ENCODE measurements around the gene PEX7. TPM values are rescaled to one million over a fixed set of nuclear protein-coding genes. Genes with fewer than 3 reads are reported as not detected.
"Not testable (repeated sequence)": the region's sequence is repeated elsewhere in the genome, so short reads cannot be mapped to it uniquely, and the experiment has no call there.

Gene PEX7
- total and polyA plus RNA-seq, 4 experiments from 2014 or later: 4.4 to 7.2 (median 5.1) TPM

DNA sequence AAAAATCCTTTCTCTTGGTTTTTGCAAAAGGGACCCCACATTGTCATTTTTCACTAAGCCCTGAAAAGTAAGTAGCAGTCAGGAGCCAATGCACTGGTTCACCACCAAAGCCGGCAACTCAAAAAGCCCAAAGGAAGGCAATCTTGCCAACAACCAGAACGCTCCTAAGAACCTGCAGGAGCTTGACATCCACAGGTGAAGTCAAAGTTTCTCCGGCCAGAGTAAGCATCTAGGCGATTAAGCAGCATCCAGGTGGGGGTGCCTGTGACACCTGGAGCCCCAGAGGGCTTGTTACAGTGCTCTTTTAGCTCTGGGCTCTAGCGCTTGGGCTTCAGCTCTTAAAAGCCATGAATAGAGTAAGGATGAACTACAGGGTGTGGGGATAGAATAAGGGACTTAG is 135.8 kb downstream of the PEX7 start:
- no peaks in the 10 kb centered on the region for H3K4me1 ChIP-seq (ENCODE audit: insufficient read depth, low read length)
- no peaks in the 10 kb centered on the region for H3K36me3 ChIP-seq (ENCODE audit: insufficient read depth, low read length)
- ChIA-PET POLR2A (ENCODE audit: partially characterized antibody) (no interaction called here), CTCF (ENCODE audit: partially characterized antibody) (interaction anchor here (1.2 kb wide), 1 partner anchor 9 kb away, joined by 5 read pairs; no protein-coding TSS in a partner anchor)
- Mint-ChIP-seq H3K27ac (no peak overlapping the region), H3K36me3 (no peaks in the 10 kb centered on the region), H3K27me3 (peaks cover 6 to 21% of the 10 kb centered on the region in 2 donors), H3K4me1 (no peaks in the 10 kb centered on the region), H3K4me3 (no peak overlapping the region), H3K9me3 (no peaks in the 10 kb centered on the region)
- no peak overlapping the region for H3K27ac ChIP-seq (ENCODE audit: low read depth, low read length)
- intact Hi-C loops (cut with micrococcal nuclease): no loop called here
- DNase-seq: no peak
- no peak overlapping the region for H3K4me3 ChIP-seq (ENCODE audit: low read length in 2 of 2)
- no peaks in the 10 kb centered on the region for H3K9me3 ChIP-seq (ENCODE audit: control insufficient read depth in 1 of 2, low read length in 2 of 2)
- peaks cover 4% of the 10 kb centered on the region for H3K27me3 ChIP-seq (ENCODE audit: insufficient read depth, low read length)

- CTCF ChIA-PET (ENCODE audit: partially characterized antibody): no interaction called here
These were observed 137.1 kb downstream of the PEX7 start for GRCh38 chr6:136959471-136959891.

DNA sequence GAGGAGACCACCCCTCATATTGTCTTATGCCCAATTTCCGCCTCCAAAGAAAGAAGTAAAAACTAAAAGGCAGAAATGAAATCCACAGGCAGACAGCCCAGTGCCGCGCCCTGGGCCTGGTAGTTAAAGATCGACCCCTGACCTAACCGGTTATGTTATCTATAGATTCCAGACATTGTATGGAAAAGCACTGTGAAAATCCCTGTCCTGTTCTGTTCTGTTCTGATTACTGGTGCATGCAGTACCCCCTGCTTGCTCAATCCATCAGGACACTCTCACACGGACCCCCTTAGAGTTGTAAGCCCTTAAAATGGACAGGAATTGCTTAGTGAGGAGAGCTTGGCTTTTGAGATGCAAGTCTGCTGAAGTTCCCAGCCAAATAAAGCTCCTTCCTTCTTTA is 137.5 kb downstream of the PEX7 start:
- H3K27ac ChIP-seq (ENCODE audit: low read depth, low read length); H3K27me3 ChIP-seq (ENCODE audit: insufficient read depth, low read length); H3K36me3 Mint-ChIP-seq; H3K4me1 Mint-ChIP-seq; H3K4me1 ChIP-seq (ENCODE audit: insufficient read depth, low read length); H3K4me3 ChIP-seq (ENCODE audit: low read length in 2 of 2); H3K9me3 ChIP-seq (ENCODE audit: control insufficient read depth in 1 of 2, low read length in 2 of 2); POLR2A ChIA-PET (ENCODE audit: partially characterized antibody); H3K27ac Mint-ChIP-seq; DNase-seq; H3K36me3 ChIP-seq (ENCODE audit: insufficient read depth, low read length); H3K4me3 Mint-ChIP-seq; H3K9me3 Mint-ChIP-seq: not testable (repeated sequence)
- peaks cover 7 to 21% of the 10 kb centered on the region in 2 donors for H3K27me3 Mint-ChIP-seq
- CTCF ChIA-PET (ENCODE audit: partially characterized antibody): interaction anchor here (1.2 kb wide), 1 partner anchor 9 kb away, joined by 5 read pairs; no protein-coding TSS in a partner anchor
- intact Hi-C loops (cut with micrococcal nuclease): loop anchor here (10.0 kb wide), 1 partner anchor 215 kb away; the partner anchor contains the start of gene IL22RA2

More at GRCh38 chr6:136959471-136959891, 137.1 kb downstream of the PEX7 start:
- no peaks in the 10 kb centered on the region for H3K36me3 ChIP-seq (ENCODE audit: insufficient read depth, low read length)
- POLR2A ChIA-PET (ENCODE audit: partially characterized antibody): no interaction called here
- H3K4me3 ChIP-seq (ENCODE audit: low read length in 2 of 2): no peak overlapping the region
- H3K27me3 ChIP-seq (ENCODE audit: insufficient read depth, low read length): peaks cover 4% of the 10 kb centered on the region
- H3K4me1 ChIP-seq (ENCODE audit: insufficient read depth, low read length): no peaks in the 10 kb centered on the region
- DNase-seq: no peak
- H3K27ac ChIP-seq (ENCODE audit: low read depth, low read length): no peak overlapping the region
- Mint-ChIP-seq H3K36me3 (no peaks in the 10 kb centered on the region), H3K4me3 (no peak overlapping the region), H3K27me3 (peaks cover 6 to 20% of the 10 kb centered on the region in 2 donors), H3K4me1 (no peaks in the 10 kb centered on the region), H3K27ac (no peak overlapping the region), H3K9me3 (no peaks in the 10 kb centered on the region)
- intact Hi-C loops (cut with micrococcal nuclease): no loop called here
- no peaks in the 10 kb centered on the region for H3K9me3 ChIP-seq (ENCODE audit: control insufficient read depth in 1 of 2, low read length in 2 of 2)

DNA sequence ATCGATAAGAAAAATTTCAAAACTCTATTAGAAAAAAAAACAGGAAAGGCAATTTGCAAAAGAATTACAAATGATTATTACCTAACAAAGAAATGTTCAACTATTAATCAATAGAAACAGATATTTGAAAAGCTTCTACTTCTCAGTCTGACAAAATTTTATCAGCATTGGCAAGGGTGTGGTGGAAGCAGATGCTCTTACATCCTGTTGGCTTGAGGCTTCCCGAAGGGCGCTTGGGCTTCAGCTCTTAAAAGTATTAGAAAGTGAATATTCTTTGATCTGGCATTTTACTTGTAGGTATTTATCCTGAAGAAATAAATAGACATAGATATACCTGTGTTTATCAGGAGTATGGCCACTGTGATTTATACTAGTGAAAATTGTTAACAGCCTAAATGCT is 138.4 kb downstream of the PEX7 start:
- Mint-ChIP-seq H3K27ac (no peak overlapping the region), H3K4me1 (no peaks in the 10 kb centered on the region), H3K4me3 (no peak overlapping the region), H3K27me3 (peaks cover 7 to 25% of the 10 kb centered on the region in 2 donors), H3K36me3 (no peaks in the 10 kb centered on the region), H3K9me3 (no peaks in the 10 kb centered on the region)
- POLR2A ChIA-PET (ENCODE audit: partially characterized antibody): no interaction called here
- peaks cover 4% of the 10 kb centered on the region for H3K27me3 ChIP-seq (ENCODE audit: insufficient read depth, low read length)
- no peaks in the 10 kb centered on the region for H3K9me3 ChIP-seq (ENCODE audit: control insufficient read depth in 1 of 2, low read length in 2 of 2)
- H3K36me3 ChIP-seq (ENCODE audit: insufficient read depth, low read length): no peaks in the 10 kb centered on the region
- no peak overlapping the region for H3K4me3 ChIP-seq (ENCODE audit: low read length in 2 of 2)
- intact Hi-C loops (cut with micrococcal nuclease): loop anchor here (10.0 kb wide), 1 partner anchor 214 kb away; the partner anchor contains the start of gene IL22RA2
- no peaks in the 10 kb centered on the region for H3K4me1 ChIP-seq (ENCODE audit: insufficient read depth, low read length)
- DNase-seq: no peak
- CTCF ChIA-PET (ENCODE audit: partially characterized antibody): interaction anchor here (1.2 kb wide), 1 partner anchor 8 kb away, joined by 5 read pairs; no protein-coding TSS in a partner anchor
- H3K27ac ChIP-seq (ENCODE audit: low read depth, low read length): no peak overlapping the region

DNA sequence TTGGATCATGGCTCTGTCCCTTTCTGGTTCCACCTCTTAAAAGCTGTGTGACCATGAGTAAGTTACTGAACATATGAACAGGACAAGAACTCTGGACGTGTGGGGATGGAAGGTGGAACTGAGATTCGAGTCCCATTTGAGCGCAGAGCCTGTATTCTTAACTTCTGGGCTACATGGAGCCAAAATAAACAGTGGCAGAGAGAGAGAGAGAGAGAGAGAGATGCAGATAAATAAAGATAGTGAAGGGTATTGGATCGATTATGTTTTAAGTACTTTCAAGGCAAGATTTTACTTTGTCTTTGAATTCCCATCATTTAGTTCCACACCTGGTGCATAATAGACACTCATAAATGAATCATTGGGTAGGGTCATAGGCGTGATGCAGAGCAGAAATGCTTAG is 139.5 kb downstream of the PEX7 start:
- Histone ChIP-seq H3K27ac (ENCODE audit: low read depth, low read length) (no peak overlapping the region), H3K9me3 (ENCODE audit: control insufficient read depth in 1 of 2, low read length in 2 of 2) (no peaks in the 10 kb centered on the region), H3K27me3 (ENCODE audit: insufficient read depth, low read length) (peaks cover 2% of the 10 kb centered on the region), H3K4me3 (ENCODE audit: low read length in 2 of 2) (no peak overlapping the region), H3K36me3 (ENCODE audit: insufficient read depth, low read length) (no peaks in the 10 kb centered on the region), H3K4me1 (ENCODE audit: insufficient read depth, low read length) (no peaks in the 10 kb centered on the region)
- Mint-ChIP-seq H3K36me3 (no peaks in the 10 kb centered on the region), H3K9me3 (no peaks in the 10 kb centered on the region), H3K27ac (no peak overlapping the region), H3K4me1 (no peaks in the 10 kb centered on the region), H3K4me3 (no peak overlapping the region), H3K27me3 (peaks cover 7 to 26% of the 10 kb centered on the region in 2 donors)
- POLR2A ChIA-PET (ENCODE audit: partially characterized antibody): no interaction called here
- CTCF ChIA-PET (ENCODE audit: partially characterized antibody): interaction anchor here (0.7 kb wide), 1 partner anchor 58 kb away, joined by 3 read pairs; no protein-coding TSS in a partner anchor
- intact Hi-C loops (cut with micrococcal nuclease): loop anchor here (10.0 kb wide), 1 partner anchor 213 kb away; the partner anchor contains the start of gene IL22RA2
- DNase-seq: no peak

- ChIA-PET CTCF (ENCODE audit: partially characterized antibody) (interaction anchor here (2.5 kb wide), 1 partner anchor 10 kb away, joined by 8 read pairs; no protein-coding TSS in a partner anchor), POLR2A (ENCODE audit: partially characterized antibody) (no interaction called here)
- Histone ChIP-seq H3K4me1 (ENCODE audit: insufficient read depth, low read length) (no peaks in the 10 kb centered on the region), H3K4me3 (ENCODE audit: low read length in 2 of 2) (no peak overlapping the region), H3K9me3 (ENCODE audit: control insufficient read depth in 1 of 2, low read length in 2 of 2) (no peaks in the 10 kb centered on the region), H3K27me3 (ENCODE audit: insufficient read depth, low read length) (no peaks in the 10 kb centered on the region), H3K36me3 (ENCODE audit: insufficient read depth, low read length) (no peaks in the 10 kb centered on the region), H3K27ac (ENCODE audit: low read depth, low read length) (no peak overlapping the region)
- Mint-ChIP-seq H3K4me1 (peaks cover 0 to 2% (median 2%) of the 10 kb centered on the region in 4 donors), H3K36me3 (no peaks in the 10 kb centered on the region), H3K27ac (no peak overlapping the region), H3K4me3 (no peak overlapping the region), H3K27me3 (peaks cover 9 to 30% of the 10 kb centered on the region in 2 donors), H3K9me3 (no peaks in the 10 kb centered on the region)
- DNase-seq: no peak
- intact Hi-C loops (cut with micrococcal nuclease): loop anchor here (10.0 kb wide), 1 partner anchor 212 kb away; the partner anchor contains the start of gene IL22RA2
These were observed 140.3 kb downstream of the PEX7 start for GRCh38 chr6:136962661-136963060.

DNA sequence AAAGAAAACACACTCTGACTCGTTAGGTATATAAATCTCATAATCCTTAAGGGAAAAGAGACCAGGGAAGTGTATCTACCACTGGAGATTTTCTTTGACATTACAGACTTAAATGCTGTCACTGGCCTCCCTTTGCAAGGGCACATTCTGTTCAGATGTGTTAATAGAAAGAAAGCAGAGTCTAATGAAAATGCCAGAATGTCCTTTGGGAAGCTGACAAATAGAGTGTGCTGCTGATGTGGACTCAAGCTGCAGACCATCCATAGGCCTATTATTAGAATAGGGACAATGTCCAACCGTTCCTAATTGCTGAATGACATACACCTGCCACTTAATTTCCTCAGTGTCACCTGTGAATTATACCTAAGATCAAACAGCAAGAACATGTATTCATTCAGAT is 140.9 kb downstream of the PEX7 start:
- ChIA-PET CTCF (ENCODE audit: partially characterized antibody) (interaction anchor here (1.5 to 2.5 kb wide), 2 partner anchors 10 to 17 kb away, joined by 3 to 8 read pairs; no protein-coding TSS in a partner anchor), POLR2A (ENCODE audit: partially characterized antibody) (no interaction called here)
- Mint-ChIP-seq H3K4me1 (peaks cover 0 to 8% (median 6%) of the 10 kb centered on the region in 4 donors), H3K9me3 (no peaks in the 10 kb centered on the region), H3K27ac (no peak overlapping the region), H3K4me3 (no peak overlapping the region), H3K27me3 (peaks cover 12 to 34% of the 10 kb centered on the region in 2 donors), H3K36me3 (no peaks in the 10 kb centered on the region)
- Histone ChIP-seq H3K9me3 (ENCODE audit: control insufficient read depth in 1 of 2, low read length in 2 of 2) (no peaks in the 10 kb centered on the region), H3K27ac (ENCODE audit: low read depth, low read length) (no peak overlapping the region), H3K36me3 (ENCODE audit: insufficient read depth, low read length) (no peaks in the 10 kb centered on the region), H3K27me3 (ENCODE audit: insufficient read depth, low read length) (no peaks in the 10 kb centered on the region), H3K4me1 (ENCODE audit: insufficient read depth, low read length) (no peaks in the 10 kb centered on the region), H3K4me3 (ENCODE audit: low read length in 2 of 2) (no peak overlapping the region)
- intact Hi-C loops (cut with micrococcal nuclease): loop anchor here (10.0 kb wide), 1 partner anchor 212 kb away; the partner anchor contains the start of gene IL22RA2
- no peak for DNase-seq

All from CD4-positive, alpha-beta memory T cell (primary cell).